GM21717 (cell line): ENCODE data around the gene LPCAT3.

Experiments used
- ATAC-seq: cut with Tn5 transposase; IDR thresholded peaks from one replicate; pipeline ENCODE4 v1.9.1; 2021; ENCODE audit warnings: mild to moderate bottlenecking, moderate library complexity; ENCODE audit not compliant: unreplicated experiment

The LPCAT3 gene

GRCh38 chr12:7004287-7004803 is 13.9 kb downstream of the LPCAT3 start:
- no peak for ATAC-seq

DNA sequence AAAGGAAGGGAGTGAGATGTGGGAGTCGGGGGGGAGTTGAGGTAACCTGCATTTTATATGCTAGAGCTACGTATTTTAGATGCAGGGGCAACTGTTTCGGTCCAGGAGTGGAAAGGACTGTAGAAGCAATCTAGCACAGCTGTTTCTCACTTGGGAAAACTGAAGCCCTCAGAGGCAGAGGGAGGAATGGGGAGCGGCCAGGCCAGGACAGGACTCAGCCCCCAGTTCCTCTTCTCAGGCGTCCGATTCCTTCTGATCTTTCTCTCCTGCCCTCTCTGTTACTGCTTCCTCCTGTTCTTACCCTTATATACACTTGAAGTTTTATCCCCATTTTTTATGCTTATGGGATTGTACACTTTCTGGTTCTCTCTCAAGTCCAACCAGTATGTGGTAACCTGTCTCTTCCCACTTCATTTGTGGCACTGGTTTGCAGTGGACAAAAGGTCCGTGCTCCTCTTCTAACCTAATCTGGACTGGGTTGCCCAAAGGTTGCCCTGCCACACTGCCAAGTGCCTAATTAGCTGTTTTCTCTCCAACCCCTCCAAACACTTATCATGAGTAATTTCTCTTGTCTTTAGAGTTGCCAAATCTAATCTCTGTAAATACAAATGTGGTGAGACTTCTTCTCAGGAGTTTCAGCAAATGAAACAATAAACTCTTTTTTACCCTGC is 16.2 kb downstream of the LPCAT3 start:
- ATAC-seq, result no peak

- ATAC-seq, result no peak
Measured at GRCh38 chr12:6998715-6999451, 19.4 kb downstream of the LPCAT3 start.

DNA sequence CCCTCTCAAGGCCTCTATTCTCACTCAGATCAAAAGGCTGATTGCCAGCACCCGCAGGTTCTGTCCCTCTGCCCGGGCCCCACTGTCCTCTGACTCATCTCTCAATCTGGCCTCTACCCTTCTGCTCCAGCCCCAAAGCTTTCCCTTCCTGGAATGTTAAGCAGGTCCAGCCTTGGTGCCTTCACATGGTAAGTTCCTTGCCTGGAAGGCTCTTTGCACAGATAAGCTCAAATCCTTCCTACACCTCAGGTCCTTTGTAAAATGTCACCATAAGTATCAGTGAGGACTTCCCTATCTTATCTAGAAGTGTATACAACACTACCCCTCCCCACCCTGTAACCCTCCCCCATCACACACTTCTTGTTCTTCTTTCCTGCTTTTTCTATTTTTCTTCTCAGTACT is 22.2 kb downstream of the LPCAT3 start:
- no peak for ATAC-seq

- no peak for ATAC-seq
Measured at GRCh38 chr12:6987956-6988553, 30.2 kb downstream of the LPCAT3 start.

DNA sequence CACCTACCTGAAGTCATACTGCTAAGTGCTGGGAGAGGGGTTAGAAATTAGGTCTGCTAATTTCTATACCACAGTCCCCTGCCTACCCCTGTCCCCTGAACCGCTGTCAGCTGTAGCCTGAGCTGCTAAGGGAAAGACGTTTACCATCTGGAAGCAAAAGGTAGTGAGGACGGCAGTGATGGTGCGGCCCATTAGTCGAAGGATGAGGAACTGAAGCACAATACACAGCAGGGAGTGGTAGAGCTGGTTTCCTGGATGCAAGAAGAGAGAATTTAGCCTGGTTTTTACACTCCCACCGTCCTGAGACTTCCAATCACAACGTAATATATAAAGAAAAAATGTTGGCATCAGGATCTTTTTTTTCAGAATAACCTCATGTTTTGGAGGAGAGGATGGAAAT is 35.7 kb downstream of the LPCAT3 start:
- ATAC-seq, result no peak

DNA sequence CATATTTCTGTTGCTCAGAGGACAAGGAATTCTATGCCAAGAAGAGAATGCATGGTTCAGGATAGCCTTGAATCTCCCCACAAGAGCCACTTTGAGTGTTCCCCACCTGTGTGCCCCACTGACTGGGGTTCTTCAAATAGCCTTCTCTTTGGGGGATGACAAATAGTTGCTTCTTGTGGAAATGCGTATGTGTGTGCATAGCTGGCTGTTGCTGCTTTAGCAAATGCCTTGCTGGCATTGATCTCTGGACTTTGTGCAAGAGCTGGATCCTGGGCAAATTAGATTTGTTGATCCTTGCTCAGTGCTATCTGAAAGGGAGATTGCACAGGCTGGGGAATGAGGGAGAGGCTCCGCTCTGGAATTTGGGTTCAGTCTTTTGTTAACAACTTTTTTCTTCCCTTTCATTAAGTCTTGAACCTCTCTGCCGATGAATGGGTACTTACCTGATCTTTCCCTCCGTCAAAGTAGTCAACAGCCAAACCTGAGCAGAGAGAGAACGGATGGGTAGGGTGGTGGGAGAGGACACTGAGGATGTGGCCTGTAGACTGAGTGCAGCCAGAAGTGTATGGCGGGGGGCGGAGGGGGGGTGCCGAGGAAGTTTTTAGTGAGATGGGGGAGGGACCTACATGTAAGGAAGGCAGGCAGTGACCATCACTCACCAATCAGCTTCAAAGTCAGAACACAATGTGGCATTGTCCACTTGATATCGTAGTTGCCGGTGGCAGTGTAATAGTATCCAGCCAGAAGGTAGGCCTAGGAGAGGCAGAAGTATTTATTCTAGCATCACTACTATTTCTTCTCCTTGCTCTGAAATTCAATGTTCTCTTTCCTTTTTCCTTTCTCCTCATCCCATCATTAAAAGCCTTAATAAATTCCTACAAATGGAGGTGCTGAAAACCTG is 36.9 kb downstream of the LPCAT3 start:
- no peak for ATAC-seq

GRCh38 chr12:6980740-6981139 is 37.5 kb downstream of the LPCAT3 start:
- ATAC-seq, result no peak

- ATAC-seq, result no peak
Measured at GRCh38 chr12:6980075-6980474, 38.2 kb downstream of the LPCAT3 start.

GRCh38 chr12:6979453-6979852 is 38.8 kb downstream of the LPCAT3 start:
- no peak for ATAC-seq

GRCh38 chr12:6979021-6979420 is 39.3 kb downstream of the LPCAT3 start:
- no peak for ATAC-seq

DNA sequence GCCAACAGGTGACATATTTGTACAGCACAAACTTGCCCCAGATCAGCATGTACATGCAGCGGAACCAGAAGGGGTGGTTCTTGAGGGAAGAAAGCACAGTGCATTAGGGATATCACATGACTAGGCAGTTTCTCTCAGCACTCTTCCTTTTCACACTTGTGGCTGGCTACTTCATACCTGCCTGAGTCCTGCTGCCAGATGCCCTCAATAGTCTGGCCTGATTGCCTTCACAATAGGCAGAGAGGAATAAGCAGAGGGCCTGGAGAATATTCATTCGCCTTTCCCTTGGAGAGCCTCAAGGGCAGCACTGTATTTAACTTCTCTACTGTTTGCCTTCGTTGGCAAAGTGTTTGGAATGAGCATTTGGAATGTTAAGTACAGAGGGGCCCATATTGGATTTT is 39.7 kb downstream of the LPCAT3 start:
- ATAC-seq, result no peak

GRCh38 chr12:6978188-6978587 is 40.1 kb downstream of the LPCAT3 start:
- no peak for ATAC-seq

DNA sequence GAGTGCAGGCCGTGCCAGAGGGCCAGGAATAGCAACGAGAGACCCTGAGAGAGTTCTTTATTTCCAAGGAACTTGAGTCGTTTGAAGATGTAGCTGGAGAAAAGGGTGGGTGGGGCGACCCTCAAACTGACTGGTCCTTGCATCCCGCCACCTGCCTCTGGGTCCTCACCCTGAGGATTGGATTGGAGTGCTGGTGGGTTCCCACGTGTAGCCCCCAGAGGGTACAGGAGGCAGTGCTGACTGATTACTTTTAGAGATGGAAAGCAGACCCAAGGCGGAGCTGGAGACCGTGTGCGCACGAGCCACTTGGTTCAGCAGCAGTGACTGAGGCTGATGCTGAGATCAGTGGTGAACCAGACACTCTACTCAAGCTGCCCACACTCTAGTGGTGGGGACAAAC is 40.6 kb downstream of the LPCAT3 start:
- no peak for ATAC-seq

GRCh38 chr12:6975297-6976032 is 42.8 kb downstream of the LPCAT3 start:
- ATAC-seq, result no peak

GRCh38 chr12:6974180-6974579 is 44.1 kb downstream of the LPCAT3 start:
- ATAC-seq, result no peak

DNA sequence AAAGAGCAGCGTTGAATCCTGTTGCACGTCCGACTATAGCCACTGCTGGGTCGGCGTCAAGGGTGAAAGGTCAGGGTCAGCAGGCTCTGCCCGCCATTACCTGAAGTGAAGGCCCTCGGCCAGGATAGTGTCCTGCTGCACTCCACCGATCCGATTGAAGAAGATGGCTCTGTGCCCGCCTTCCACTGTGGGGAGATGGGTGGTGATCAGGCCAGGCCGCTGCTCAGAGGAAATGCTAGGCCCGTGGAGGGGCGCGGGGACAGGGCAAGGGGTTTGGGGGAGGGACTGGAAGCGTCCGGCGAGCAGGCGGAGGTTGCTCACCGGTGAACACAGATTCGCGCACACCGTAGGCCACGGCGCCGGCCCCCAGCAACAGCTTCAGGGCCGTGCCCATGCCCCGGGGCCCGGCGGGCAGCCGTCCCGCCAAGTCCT is 48.2 kb downstream of the LPCAT3 start:
- ATAC-seq, result no peak

GRCh38 chr12:6968426-6968825 is 49.9 kb downstream of the LPCAT3 start:
- ATAC-seq, result no peak

GRCh38 chr12:6967651-6968100 is 50.6 kb downstream of the LPCAT3 start:
- no peak for ATAC-seq

DNA sequence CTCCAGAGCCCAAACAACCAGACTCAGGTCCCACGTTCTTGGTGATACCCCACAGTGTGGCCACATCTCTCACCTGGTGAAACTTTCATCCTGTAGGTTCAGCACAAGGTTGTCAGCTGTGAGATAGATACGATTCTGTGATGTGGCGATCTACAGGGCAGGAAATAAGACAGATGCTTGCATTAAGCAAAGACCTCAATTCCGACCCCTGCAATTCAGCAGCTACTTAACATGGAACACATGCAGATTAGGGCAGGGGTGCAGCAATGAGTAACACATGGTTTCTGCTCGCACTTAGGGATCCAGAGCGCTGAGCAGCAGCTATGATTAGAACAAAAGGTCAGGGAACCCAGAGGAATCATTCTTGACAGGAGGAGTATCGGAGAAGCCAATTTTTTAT is 51.9 kb downstream of the LPCAT3 start:
- no peak for ATAC-seq
